GM13977 (cell line): ENCODE results near the gene TMCC3.

Source experiments
- DNase-seq: peaks from one replicate; pipeline ENCODE4 v3.0.0; 2012; ENCODE audit warnings: low spot score
- in situ Hi-C: fragments of 300-500 bp; cut with MboI; formaldehyde crosslinking; loops from one replicate; pipeline ENCODE4 v1.12.0; 2022; ENCODE audit warnings: low sequenced_read_pairs, low pct_unique_long_range_greater_than_20kb, mixed read lengths, inconsistent platforms; ENCODE audit not compliant: unreplicated experiment
- TF ChIP-seq, protein P1 (sequence below): IDR thresholded peaks from 2 replicates; pipeline ENCODE4 v1.5.1; 2012; ENCODE audit warnings: mild to moderate bottlenecking, control low read depth; ENCODE audit not compliant: insufficient read depth; ENCODE audit errors: extremely low read depth, missing control alignments

The TMCC3 gene

GRCh38 chr12:94567761-94568160, 82.6 kb downstream of the TMCC3 start:
- DNase-seq = no peak
- in situ Hi-C loops = loop anchor here (25.0 kb wide), 1 partner anchor 320 kb away; no protein-coding TSS in a partner anchor
- TF ChIP-seq, protein P1, sequence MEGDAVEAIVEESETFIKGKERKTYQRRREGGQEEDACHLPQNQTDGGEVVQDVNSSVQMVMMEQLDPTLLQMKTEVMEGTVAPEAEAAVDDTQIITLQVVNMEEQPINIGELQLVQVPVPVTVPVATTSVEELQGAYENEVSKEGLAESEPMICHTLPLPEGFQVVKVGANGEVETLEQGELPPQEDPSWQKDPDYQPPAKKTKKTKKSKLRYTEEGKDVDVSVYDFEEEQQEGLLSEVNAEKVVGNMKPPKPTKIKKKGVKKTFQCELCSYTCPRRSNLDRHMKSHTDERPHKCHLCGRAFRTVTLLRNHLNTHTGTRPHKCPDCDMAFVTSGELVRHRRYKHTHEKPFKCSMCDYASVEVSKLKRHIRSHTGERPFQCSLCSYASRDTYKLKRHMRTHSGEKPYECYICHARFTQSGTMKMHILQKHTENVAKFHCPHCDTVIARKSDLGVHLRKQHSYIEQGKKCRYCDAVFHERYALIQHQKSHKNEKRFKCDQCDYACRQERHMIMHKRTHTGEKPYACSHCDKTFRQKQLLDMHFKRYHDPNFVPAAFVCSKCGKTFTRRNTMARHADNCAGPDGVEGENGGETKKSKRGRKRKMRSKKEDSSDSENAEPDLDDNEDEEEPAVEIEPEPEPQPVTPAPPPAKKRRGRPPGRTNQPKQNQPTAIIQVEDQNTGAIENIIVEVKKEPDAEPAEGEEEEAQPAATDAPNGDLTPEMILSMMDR = no peak

DNA sequence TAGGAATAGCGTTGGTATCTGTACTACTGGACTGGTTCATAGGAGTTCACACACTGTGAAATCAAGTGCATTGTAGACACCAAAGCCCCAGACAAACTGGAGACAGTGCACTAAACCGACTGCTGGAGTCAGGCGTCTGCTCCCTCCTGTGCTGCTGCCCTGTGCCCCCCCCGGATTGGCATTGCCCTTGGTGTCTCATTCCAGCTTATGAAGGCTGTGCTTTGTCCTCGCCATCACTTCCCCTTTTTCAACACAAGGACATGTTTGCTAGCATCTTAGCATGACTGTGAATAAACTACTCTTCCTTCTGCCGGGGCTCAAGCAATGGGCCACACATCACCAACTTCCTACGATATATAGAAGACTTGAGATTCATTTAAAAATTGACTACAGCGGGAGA, 84.0 kb downstream of the TMCC3 start:
- TF ChIP-seq, protein P1 = no peak
- DNase-seq = no peak
- in situ Hi-C loops = loop anchor here (25.0 kb wide), 1 partner anchor 321 kb away; no protein-coding TSS in a partner anchor

GRCh38 chr12:94565683-94566082, 84.7 kb downstream of the TMCC3 start:
- TF ChIP-seq, protein P1 = no peak
- no peak for DNase-seq
- in situ Hi-C loops = loop anchor here (25.0 kb wide), 1 partner anchor 322 kb away; no protein-coding TSS in a partner anchor

DNA sequence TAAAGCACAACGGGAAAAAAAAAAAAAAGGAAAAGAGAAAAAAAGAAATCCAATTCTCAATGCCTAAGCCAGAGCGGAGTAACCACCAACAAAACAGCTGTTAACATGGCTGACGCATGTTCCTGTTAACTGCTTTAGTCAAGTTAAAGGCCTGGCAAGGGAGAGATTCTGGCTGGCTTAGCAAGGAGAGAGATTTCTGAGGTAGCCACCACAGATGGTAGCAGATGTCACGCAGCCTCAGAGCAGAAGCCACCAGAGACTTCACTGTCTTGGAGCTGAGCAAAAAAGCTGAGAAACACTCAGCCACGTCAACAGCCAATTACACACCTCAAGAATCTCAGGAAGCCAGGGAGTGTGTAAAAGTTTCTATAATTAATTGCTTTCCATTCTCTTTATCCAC, 87.1 kb downstream of the TMCC3 start:
- in situ Hi-C loops = loop anchor here (25.0 kb wide), 1 partner anchor 324 kb away; no protein-coding TSS in a partner anchor
- no peak for DNase-seq
- TF ChIP-seq, protein P1 = no peak

GRCh38 chr12:94561943-94562411, 88.4 kb downstream of the TMCC3 start:
- TF ChIP-seq, protein P1 = no peak
- in situ Hi-C loops = loop anchor here (25.0 kb wide), 1 partner anchor 325 kb away; no protein-coding TSS in a partner anchor
- peak; percentile 60 for DNase-seq

DNA sequence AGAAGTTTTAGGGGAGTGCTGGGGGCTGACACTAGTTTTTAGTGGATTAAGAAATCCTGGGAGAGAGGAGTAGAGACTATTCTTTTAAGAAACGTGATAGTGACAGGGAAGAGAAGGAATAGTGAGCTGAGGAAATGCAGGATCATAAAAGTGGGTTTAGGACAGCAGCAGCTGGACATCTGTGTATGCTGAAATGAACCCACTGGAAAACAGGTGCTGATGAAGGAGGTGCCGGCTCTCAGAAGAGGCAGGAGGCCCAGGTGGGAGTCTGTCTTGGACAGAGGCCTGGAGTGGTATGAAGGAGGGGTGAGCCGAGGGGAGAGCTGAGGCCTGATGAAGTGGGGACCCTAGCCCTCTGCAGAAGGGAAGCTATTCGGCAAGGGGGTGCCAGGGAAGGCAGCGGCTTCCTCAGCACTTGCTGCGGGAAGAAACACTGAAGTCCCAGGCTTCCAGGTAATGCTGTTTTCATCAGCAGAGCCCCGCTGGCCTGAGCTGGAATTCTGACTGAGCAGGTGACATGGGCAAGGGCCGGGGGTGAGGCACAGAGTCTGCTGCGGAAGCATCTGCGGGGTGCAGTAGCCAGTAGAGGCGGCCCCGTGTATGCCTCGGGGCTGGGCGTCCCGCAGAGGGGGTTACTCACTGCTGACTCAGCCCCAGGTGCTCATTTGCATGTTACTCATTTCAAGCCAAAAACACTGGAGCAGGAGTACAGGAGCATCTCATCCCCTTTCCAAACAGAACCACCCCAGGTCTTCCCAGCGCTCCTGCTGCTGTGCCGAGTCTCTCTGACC, 89.7 kb downstream of the TMCC3 start:
- DNase-seq = peak; percentile 60
- in situ Hi-C loops = loop anchor here (25.0 kb wide), 1 partner anchor 327 kb away; no protein-coding TSS in a partner anchor

More for the DNA sequence above, 89.7 kb downstream of the TMCC3 start:
- TF ChIP-seq, protein P1 = peak; percentile 2
